Stimulated activated CD4-positive, alpha-beta T cell treated with anti-CD3 and anti-CD28 coated beads, Interleukin-12 subunit alpha, Interleukin-12 subunit beta, amount 100 ng/mL, for 24 hours (primary cell): ENCODE measurements around the gene LCP1.

Experiments
- DNase-seq, 2 experiments: peaks; one replicate each; pipeline ENCODE4 v3.0.0-alpha.2; 2020; ENCODE audit warnings: low read depth in 2 of 2

The LCP1 gene

DNA sequence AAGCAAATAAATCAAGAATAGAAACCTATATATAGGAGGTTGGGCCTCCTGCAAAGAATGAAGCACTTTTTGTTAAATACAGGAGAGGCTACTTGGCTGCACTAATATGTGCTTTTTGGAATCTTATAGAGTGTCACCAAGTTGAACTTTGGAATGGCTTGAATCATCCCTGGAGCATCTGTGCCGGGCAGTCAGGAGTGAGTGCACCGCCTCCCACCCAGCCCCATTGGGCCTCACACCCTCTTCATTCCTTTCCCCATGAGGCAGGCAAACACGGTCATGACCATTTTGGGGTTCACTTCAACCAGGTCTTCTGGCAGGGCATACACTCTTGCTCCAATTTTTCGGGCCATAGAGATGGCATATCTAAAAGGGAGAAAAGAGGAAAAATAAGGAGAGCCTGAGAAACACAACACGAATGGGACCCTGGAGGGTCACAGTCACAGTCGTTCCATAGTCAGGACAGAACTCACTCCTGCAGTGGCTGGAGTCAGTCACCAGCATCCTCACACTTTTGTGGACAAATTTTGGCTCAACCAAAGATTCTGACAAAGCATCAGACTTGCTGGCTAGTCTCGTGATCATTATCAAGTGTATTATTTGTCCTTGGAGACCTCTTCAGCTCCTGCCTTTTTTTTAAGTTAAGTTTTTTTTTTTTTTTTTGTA lies 54.5 kb downstream of the LCP1 start:
- no peak for DNase-seq

DNA sequence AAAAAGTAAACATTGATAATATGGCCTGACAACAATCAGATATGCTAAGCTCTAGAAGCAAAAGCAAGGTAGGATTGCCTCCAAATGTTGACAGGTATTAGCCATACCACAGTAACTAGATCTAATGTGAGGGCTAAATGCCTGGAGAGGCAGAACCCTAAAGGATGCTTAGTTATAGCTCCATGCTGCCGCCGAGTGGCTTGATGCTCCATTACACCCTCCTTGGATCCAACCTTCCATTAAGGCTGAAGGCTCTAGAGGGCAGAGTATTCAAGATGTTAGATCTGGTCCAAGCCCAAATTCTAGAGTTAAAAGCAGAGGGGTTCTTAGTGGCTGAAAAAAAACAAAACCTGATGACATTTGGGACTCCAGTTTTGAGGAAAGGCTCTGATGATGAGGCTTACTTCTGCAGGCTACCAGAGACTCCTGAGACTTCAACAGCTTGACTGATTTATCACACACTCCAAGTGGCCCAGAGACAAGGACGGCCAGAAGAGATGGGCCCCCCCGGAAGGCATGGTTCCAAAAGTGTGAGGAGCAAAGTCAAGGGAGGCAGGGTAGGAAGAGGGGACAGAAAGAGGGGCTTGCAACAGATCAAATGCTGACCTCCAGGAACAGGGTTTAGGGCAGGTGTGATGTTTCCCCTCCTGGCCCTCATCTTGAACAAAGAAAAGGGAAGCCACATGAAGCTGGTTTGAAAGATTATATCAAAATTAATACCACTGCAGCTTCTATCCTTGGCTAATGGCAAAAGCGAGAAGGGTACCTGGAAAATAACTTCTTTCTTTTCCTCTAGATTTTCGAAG lies 55.2 kb downstream of the LCP1 start:
- peak in 1 of 2 experiments; percentile 70 for DNase-seq

DNA sequence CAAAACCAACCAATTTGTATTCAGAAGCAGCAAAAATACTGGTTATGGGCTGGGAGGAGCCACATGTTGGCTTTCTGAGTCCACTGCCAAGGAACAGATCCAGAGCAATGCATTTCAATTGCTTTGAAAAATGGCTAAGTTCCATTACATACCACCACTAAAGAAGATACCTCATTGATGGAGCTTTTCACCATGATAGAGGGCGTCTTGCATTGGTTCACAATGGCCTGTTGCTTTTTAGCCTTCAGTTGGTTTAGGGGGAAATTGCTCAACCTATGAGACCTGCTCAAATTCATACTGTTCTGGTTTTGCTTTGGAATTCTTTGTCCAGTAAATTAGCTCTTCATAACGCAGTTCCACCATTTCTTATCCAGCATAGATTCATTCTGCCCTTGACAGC lies 55.9 kb downstream of the LCP1 start:
- DNase-seq: no peak

DNA sequence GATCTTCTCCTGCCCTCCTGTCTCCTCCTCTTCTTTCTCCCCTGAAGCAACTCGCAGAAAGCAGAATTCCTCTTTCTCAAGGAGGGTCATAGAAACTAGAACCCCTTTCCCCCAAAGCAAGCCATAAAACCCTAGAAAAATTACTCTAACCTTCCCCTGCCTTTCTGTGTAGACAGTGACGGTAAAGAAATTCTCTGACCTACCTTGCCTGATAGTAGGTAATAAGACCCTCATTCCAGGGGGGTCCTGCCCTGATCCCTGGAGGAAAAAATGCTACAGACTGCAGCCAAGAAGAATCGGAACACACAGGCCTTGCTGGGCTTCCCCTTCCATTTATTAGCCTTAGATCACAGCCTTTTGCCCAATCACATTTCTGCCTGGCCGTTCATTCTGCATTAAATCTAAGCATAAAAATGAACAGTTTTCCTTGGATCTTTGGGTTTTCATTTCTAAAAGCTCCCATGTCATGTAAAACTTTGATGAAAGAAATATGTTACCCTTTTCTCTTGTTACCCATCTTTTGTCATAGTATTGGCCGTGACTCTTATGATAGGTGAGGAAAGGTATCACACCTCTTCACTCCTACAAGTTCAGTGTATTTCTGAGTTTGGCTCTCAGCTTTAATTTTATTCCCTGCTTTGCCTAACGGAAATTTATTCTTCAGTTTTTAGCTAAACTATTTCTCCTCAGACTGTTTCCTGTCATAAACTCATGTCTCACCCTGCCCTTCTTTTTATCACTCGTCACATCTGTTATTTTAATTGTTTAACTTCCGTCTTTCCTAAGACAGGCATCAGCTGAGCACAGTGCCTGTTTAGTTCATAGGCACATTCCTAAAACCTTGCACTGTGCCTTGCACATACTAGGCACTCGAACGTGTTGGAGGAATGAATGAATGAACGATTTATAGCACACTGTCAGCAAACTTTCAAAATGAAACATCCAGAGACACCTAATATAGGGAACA lies 56.7 kb downstream of the LCP1 start:
- DNase-seq: no peak

DNA sequence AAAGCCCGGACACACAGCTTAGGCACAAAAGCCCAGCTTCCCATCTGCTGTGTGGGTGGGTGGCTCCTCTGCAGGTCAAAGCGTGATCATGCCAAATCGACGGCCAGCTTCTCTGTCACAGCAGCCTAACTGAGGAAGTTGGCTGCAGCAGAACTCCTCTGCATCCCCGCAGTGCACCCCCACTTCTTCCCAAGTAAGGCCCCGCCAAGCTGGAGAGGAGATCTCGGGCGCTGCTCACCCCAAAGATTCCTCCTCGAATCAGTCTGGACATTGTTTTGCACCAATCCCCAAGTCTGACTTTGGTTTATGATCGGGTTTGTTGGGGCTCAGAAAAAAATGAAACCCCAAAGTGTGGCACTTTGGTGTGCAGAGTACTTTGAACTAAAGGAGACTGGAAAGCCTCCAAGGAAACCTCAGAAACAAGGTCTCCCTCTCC lies 57.4 kb downstream of the LCP1 start:
- peak in 1 of 2 experiments; percentile 8 for DNase-seq

DNA sequence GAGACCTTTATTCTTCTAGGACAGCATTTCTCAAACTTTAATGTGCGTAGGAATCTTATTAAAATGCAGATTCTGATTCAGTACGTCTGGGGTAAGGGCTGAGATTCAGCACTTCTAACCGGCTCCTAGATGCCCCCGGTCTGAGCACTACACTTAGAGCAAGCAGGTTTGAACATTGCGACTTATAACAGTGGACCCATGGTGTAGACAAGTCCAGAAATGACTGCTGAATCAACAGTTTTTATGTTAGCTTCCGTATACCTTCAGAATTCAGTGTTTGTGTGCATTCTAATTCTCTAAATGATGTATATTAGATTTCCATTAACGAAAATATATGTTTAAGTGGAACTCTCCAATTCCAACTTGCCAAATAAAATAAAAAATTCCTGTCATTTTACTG lies 59.7 kb downstream of the LCP1 start:
- DNase-seq: no peak

DNA sequence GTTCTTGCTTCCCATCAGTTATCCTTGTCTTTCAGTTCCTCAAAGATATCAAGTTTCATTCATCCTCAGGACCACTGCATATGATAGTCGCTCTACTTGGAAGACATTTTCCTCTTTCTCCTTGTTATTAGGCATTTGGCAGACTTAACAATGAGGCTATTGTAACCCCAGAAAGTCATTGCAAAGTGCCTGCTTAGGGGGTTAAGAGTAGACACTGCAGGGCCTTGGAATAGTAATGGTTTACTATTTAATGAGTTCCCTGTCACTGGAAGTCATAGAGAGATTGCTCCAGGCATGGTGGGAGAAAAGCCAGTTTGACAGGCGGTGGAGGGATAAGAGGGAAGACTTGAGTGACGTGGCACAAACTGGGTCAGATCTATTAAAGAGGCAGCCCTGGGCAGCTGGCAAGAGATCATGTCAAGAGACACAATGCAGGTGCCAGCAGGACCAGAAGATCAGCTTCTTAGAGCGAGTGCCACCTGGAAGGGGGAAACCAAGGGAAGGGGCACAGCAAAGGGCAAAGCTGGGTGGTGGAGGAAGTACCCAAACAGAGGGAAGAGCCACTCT lies 60.3 kb downstream of the LCP1 start:
- no peak for DNase-seq

DNA sequence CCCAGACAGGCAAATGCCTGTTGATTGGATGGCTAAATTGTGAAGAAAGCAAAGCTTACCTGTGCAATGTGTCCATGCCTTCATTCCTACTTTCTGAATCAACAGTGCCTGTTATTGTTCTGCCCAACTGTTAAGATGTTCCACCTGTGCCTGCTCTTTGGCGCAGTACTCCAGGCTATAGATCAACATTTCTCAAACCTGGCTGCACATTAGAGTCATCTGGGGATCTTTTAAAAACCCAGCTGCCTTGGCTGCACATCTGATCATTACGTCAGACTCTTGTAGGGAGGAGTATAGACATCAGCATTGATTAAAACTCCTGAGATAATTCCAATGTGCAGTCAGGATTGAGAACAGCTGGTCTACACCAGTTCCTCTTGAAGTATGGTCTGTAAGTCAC lies 60.9 kb downstream of the LCP1 start:
- no peak for DNase-seq

DNA sequence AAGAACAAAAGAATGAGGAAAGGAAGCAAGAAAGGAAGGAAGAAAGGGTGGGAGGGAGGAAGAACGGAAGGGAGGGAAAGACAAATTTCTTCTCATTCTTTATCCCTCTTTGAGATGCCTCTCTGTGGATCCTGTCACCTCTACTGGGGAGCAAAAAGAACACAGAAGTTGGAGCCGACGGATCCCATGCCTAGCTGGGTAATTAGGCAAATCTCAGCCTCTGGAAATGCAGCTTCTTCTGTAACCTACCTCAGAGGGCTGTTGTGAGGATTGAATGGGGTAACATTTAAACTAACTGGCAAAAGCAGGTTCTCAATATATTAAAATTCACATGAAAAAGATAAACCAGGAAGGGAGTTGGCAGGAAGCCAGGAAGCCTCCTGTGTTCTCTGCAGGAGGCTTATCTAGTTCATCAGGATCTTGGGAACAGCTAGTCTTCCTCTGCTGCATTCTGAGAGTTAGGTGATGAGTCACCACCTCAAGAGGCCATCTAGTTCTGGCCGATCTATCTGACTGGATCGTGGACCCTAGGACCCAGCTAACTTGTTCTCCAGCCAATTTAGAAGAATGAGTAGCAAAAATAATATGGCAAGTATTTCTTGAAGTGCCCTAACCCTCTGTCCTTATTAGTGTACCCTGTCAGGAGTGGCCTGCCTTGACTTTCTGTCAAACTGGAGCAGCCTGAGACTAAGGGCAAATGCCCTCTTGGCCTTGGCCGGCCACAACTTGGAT lies 61.9 kb downstream of the LCP1 start:
- DNase-seq: no peak

DNA sequence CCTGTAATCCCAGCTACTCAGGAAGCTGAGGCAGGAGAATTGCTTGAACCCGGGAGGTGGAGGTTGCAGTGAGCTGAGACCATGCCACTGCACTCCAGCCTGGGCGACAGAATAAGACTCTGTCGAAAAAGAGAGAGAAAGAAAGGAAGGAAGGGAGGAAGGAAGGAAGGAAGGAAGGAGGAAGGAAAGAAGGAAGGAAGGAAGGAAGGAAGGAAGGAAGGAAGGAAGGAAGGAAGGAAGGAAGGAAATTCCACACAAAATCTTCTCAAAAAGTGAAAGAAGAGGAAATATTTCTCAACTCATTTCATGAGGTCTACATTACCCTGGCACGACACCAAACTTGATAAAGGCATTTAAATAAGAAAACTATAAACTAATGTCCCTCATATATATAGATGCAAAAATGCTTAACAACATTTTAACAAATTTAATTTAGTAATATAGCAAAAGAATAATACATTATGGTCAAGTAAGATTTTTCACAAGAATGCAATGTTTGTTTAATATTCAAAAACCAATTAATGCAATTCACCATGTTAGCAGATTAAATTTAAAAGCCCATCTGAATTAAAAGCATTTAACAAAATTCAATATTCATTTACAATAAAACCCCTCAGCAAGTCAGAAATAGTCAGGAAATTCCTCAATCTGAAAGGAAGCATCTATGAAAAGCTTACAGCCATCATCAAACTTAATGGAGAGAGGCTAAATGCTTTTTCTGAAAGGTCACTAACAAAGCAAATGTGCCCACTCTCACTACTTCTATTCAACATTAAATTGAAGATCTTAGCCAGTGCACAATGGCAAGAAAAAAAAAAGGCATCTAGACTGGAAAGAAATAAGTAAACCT lies 65.1 kb downstream of the LCP1 start:
- DNase-seq: no peak

DNA sequence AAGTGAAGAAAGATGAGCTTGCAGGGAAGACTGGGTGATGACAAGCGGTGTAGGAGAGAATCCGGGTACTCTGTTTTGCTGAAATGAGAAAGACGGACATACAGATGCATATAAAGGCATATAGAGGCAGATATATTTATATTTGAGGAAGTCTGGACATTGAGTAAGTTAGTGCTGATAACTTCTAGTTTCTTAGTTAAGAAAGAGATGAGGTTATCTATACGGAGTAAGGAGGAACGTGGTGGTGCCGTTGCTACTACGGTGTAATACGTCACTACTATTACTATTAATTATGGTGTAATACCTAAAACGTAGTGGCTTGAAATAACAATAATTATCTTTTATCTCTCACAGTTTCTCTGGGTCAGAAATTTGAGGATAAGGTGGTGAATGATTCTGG lies 67.4 kb downstream of the LCP1 start:
- DNase-seq: no peak

DNA sequence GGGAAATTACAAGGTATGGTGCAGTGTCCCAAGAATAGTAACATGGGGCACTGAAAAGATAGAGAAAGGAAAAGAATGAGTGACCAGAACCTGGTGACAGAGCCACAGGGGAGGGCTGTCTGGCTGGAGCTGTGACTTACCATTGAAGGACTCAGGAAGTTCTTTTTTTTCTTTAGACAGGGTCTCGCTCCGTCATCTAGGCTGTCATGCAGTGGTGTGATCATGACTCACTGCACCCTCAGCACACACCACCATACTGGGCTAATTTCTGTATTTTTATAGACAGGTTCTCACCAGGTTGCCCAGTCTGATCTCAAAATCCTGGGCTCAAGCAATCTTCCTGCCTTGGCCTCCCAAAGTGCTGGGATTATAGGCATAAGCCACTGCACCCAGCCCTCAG lies 68.4 kb downstream of the LCP1 start:
- no peak for DNase-seq

DNA sequence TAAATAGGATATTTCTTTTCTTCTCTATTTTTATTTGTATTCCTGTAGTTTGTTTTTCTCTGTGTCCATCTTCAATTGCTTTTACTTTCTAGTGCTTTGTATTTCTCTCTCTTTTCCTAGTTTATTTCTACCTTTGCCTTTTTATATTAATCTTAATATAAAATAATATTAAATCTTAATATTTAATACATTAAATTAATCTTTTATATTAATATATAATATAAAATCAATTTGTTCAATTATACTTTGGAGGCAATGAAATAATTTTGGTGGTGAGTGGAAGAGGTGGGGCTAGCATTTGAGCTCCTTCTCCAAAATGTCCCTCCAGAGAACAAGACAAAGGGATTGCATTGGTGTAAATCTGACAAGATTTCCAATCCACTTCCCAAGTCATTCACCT lies 70.8 kb downstream of the LCP1 start:
- DNase-seq: no peak

DNA sequence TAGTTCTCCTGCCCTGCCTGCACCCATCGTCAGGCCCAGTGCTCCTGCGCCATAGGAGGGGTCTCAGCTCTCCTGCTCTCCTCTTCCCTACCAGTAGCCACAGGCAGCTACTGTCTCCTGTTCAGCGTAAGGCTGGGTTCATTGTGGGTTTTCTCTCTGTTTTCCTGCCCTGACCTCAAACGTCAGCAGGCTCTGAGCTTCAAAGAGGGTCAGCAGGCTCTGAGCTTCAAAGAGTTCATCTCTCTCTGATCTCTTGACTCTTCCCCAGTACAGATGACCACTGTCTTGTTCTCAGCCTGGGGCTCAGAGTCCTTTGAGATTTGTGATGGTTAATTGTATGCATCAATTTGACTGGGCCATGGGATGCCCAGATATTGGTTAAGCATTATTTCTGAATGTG lies 72.5 kb downstream of the LCP1 start:
- DNase-seq: no peak

DNA sequence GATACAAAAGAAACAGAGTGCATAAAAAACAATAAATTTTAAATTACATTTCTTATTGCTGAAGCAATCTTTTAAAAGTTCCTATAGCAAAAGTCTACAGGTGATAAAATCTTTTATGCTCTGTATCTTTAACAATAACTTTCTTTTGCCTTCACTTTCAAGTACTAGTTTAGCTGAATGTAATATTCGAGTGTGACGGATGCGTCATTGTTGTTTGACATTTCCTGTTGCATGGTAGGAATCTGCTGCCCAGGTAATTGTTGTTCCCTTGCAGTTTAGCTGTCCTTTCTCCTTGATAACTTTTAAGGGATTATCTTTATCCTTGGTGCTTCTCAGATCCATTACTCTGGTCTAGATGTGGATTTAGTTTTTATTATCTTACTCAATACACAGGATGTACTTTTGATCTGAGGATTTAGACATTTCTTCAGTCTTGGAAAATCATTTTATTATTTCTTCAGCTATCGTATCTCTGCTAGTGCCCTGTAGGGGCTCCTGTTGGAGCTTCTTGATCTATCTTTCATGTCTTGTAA lies 75.1 kb downstream of the LCP1 start:
- DNase-seq: no peak

DNA sequence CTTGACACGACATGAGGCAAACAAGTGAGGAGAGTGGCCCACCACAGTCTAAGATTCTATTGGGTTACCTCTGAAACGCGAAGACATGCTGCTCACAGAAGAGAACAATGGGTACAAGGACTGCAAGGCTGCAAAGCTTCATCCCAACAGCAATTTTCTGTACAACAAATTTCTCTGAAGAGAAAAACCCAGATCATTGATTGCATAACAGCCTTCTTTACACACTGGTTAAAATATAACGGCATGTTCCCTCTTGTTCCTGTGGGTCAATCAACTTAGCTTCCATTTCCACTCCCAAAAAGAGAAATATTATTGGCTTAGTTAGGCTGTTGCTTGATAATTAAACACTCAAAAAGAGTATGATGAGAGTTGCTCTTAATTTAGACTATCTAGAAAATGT lies 77.1 kb downstream of the LCP1 start, which contains the start of gene CPB2:
TSS of gene CPB2 (minus strand) at position 166 of the 400 bp plus-strand sequence. CDS start at position 142, 24 bp downstream.
- DNase-seq: no peak

DNA sequence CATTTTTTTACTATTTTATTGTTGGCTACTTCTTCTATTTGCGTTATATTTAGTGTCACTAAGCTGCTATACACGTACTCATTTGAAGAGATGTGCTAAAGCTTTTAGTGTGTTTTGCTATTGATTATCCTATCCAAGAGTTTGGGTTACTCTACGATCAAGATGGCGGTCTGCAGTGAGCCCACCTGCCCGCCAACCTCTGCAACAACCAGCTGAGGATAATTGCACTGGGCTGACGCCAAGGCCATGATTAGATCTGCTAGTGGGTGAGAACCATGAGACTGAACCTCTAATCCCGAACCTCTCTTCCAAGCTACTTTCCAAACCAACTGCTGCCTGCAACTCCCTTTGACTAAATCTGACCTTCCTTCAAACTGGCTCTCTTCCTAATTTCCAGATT lies 78.9 kb downstream of the LCP1 start:
- DNase-seq: no peak

DNA sequence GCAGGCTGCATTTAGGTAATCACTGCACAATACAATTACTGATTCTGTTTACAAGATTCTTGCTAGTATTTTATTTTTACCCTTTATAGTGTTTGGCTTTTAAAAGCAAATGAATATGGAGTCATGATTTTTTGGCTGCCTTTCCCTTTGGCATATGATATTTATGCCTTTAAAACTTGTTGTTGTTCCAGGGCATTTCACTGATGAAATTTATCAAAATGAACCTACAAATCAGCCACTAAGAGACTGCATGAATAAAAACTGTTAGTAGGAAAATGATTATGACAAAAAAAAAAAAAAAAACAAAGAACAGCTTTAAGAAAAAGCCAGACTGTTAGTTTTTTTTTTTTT lies 79.7 kb downstream of the LCP1 start:
- no peak for DNase-seq

DNA sequence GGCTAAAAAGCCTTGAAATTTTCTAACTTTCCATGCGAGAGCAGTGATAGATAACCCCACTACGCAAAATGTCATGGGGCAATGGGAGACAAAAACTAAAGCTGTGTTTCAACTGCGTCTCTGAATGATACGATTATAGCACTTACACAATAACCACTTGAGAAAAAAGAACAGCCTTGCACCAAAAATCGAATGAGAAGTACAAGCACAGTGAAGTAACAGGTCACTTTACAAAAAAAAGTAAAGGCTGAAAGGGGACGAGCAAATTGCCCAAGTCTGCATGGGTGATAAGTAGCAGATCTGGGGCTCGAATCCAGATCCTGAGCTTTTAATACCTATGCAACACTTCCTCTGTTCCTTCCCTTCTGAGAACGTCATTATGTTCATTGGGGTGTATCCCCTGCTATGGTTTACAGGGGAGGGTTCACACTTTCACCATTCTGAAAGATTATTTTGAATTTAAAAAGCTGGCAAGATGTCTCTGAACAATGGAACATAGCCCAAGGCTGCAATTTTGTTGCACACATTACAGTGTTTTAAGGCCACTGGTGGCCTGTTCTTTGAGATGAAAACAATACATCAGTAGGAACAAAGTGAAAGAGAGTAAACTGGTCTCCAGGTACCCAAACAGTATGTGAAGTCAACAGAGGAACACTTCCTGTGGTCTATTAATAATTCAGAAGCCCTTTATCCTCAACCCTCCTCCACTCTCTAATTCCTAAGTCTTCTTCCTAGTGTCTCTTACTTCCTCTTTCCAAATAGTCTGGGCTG lies 80.3 kb downstream of the LCP1 start:
- no peak for DNase-seq
